Endothelial cell (in vitro differentiated cells): Measurements from ENCODE around the gene COL4A6. TPM values are rescaled to one million over a fixed set of nuclear protein-coding genes. Genes with fewer than 3 reads are reported as not detected.
A peak's percentile ranks its signal among the peaks of the same experiment; 100 is the strongest.
"Not testable (repeated sequence)": the region's sequence is repeated elsewhere in the genome, so short reads cannot be mapped to it uniquely, and the experiment has no call there.

ENCODE experiments used
- DNase-seq: peaks from one replicate; pipeline ENCODE4 v3.0.0; 2021; ENCODE audit warnings: low spot score
- H3K27ac Mint-ChIP-seq: one replicate; pipeline ENCODE4 v1.8.0; 2021; ENCODE audit warnings: mixed read lengths, inconsistent platforms; ENCODE audit not compliant: unreplicated experiment
- H3K27me3 Mint-ChIP-seq: one replicate; pipeline ENCODE4 v1.8.0; 2021; ENCODE audit warnings: mild to moderate bottlenecking, moderate library complexity, mixed read lengths, inconsistent platforms; ENCODE audit not compliant: unreplicated experiment
- H3K36me3 Mint-ChIP-seq: one replicate; pipeline ENCODE4 v1.8.0; 2021; ENCODE audit warnings: mild to moderate bottlenecking, low read depth, mixed read lengths, inconsistent platforms; ENCODE audit not compliant: unreplicated experiment
- H3K4me1 Mint-ChIP-seq: one replicate; pipeline ENCODE4 v1.8.0; 2021; ENCODE audit warnings: mild to moderate bottlenecking, mixed read lengths, inconsistent platforms; ENCODE audit not compliant: unreplicated experiment
- H3K4me3 Mint-ChIP-seq: one replicate; pipeline ENCODE4 v1.8.0; 2021; ENCODE audit warnings: mild to moderate bottlenecking, mixed read lengths, inconsistent platforms; ENCODE audit not compliant: unreplicated experiment
- H3K9me3 Mint-ChIP-seq: one replicate; pipeline ENCODE4 v1.8.0; 2021; ENCODE audit warnings: mixed read lengths, inconsistent platforms; ENCODE audit not compliant: unreplicated experiment
- long read RNA-seq: library from polyadenylated mRNA; unstranded; transcript quantifications from one replicate; pipeline ENCODE4 v2.0.0, GENCODE V29; 2020; ENCODE audit not compliant: unreplicated experiment
- total RNA-seq: library from RNA; stranded (reverse); fragmentation: NEBNext Ultra II Directional; extraction: Animal tissue kit (Norgen Biotek cat#: 25700); gene quantifications from one replicate; pipeline ENCODE4 v1.2.1, GENCODE V29; 2021; ENCODE audit not compliant: unreplicated experiment
- TF ChIP-seq, protein P1 (sequence below): fragments of 200-600 bp; sonication (generic); IDR thresholded peaks from one replicate; pipeline ENCODE4 v1.5.0; 2021; ENCODE audit warnings: antibody characterized with exemption; ENCODE audit not compliant: unreplicated experiment

The COL4A6 gene
- 10.5 TPM for total RNA-seq
- long read RNA-seq = 0 reads

DNA sequence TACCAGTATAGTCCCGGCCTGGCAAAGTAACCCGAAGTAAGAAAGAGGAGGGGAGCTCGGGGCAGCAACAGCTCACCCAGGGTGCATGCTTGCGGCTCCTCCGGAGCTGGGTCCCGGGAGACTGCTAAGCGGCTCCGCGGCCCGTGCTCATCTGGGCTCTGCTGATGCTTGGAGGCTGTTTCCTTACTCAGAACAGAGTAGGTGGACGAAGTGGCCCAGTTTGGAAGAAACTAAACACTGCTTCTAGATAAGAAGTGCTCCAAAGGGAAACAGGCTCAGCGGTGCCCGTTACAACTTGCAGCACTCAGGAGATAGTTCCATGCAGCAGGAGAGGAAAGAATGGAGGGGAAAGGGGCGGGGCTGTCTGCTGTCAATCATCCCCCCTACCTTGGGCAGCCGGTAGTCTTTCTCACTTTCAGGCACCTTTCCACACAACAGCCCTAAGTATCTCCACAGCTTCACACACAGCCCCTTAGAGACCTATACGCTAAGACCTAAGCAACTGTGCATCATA lies at the start of gene COL4A6:
Gene COL4A6 (minus strand): TSS at position 313 of the 514 bp plus-strand sequence. CDS start 226 bp downstream, at position 87.
- H3K27ac Mint-ChIP-seq = peak within 1 kb of the TSS; percentile 94
- peaks cover 1% of the 10 kb centered on the region for H3K27me3 Mint-ChIP-seq
- peak within 1 kb of the TSS; percentile 99 for H3K4me3 Mint-ChIP-seq
- H3K9me3 Mint-ChIP-seq = no peaks in the 10 kb centered on the region
- H3K4me1 Mint-ChIP-seq = peaks cover 8% of the 10 kb centered on the region
- TF ChIP-seq, protein P1, sequence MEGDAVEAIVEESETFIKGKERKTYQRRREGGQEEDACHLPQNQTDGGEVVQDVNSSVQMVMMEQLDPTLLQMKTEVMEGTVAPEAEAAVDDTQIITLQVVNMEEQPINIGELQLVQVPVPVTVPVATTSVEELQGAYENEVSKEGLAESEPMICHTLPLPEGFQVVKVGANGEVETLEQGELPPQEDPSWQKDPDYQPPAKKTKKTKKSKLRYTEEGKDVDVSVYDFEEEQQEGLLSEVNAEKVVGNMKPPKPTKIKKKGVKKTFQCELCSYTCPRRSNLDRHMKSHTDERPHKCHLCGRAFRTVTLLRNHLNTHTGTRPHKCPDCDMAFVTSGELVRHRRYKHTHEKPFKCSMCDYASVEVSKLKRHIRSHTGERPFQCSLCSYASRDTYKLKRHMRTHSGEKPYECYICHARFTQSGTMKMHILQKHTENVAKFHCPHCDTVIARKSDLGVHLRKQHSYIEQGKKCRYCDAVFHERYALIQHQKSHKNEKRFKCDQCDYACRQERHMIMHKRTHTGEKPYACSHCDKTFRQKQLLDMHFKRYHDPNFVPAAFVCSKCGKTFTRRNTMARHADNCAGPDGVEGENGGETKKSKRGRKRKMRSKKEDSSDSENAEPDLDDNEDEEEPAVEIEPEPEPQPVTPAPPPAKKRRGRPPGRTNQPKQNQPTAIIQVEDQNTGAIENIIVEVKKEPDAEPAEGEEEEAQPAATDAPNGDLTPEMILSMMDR = no peak
- H3K36me3 Mint-ChIP-seq = no peaks in the 10 kb centered on the region
- DNase-seq = peak; percentile 39

DNA sequence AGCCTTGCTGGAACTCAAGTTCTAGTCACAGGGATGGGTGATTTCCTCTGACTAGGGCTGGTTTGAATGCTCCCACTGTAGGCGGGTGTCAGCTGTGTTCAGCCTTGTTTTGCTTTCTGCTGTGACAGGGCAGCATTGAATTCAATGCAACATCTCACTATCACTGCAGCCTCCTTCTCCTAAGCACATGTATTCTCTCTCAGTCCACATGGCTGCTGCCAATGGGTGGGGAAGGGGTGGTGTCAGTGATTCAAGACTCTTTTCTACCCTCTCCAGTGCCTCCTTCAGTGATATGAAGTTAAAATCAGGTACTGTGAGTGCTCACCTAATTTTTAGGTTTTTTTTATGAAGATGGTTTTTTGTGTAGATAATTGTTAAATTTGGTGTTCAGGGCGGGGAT lies 47.7 kb upstream of the COL4A6 start:
- DNase-seq = no peak
- Mint-ChIP-seq H3K36me3 (peaks cover 10% of the 10 kb centered on the region), H3K4me3 (no peak overlapping the region), H3K9me3 (no peaks in the 10 kb centered on the region), H3K27me3 (peaks cover 1% of the 10 kb centered on the region), H3K27ac (no peak overlapping the region), H3K4me1 (no peaks in the 10 kb centered on the region)
- TF ChIP-seq, protein P1 = no peak

DNA sequence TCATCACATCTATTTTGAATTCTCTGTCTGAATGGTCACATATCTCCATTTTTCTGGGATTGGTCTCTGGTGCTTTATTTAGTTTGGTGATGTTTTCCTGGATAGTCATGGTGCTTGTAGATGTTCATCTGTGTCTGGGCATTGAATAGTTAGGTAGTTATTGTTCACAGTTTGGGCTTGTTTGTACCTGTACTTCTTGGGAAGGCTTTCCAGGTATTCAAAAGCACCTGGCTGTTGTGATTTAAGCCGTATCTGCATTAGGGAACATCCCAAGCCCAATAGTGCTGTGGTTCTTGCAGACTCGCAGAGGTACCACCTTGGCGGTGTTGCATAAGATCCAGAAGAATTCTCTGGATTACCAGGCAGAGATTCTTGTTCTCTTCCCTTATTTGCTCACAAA lies 46.0 kb upstream of the COL4A6 start:
- Mint-ChIP-seq H3K4me1 (no peaks in the 10 kb centered on the region), H3K9me3 (no peaks in the 10 kb centered on the region), H3K27ac (no peak overlapping the region), H3K4me3 (no peak overlapping the region), H3K36me3 (peaks cover 11% of the 10 kb centered on the region), H3K27me3 (peaks cover 1% of the 10 kb centered on the region)
- no peak for DNase-seq
- TF ChIP-seq, protein P1 = no peak

DNA sequence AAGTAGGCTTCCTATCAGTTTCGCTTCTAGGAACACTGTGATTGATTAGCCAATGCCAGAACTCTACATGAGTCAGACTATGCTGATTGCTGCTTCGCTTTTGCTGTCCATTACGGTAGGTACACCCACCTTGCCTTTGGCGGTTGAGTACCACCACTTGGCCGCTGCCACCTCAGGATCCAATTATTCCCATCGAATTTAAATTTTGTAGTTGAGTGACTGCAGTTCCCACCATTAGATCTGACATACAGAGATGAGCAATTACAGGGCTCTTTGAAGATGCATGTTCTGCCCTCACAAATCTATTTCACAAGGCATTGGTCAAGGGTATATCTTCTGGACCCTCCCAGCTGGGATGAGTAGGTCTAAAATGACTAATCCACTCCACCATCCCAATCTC lies 43.3 kb upstream of the COL4A6 start:
- DNase-seq, H3K27ac Mint-ChIP-seq, H3K9me3 Mint-ChIP-seq, H3K4me3 Mint-ChIP-seq, H3K27me3 Mint-ChIP-seq, H3K4me1 Mint-ChIP-seq: not testable (repeated sequence)
- H3K36me3 Mint-ChIP-seq = peaks cover 17% of the 10 kb centered on the region

DNA sequence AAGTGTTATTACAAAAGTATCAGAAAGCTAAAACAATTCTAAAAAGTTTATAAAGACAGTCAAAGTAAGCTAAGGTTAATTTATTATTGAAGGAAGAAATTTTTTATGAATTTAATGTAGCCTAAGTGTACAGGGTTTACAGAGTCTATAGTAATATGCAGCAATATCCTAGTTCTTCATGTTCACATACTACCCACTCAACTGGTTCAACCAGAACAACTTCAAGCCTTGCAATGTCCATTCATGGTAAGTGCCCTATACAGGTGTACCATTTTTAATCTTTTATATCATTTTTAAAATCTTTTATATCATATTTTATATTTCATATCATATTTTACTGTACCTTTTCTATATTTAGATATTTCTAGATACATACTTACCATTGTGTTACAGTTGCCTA lies 35.8 kb upstream of the COL4A6 start:
- Mint-ChIP-seq H3K4me1 (no peaks in the 10 kb centered on the region), H3K36me3 (peaks cover 6% of the 10 kb centered on the region), H3K27ac (no peak overlapping the region), H3K27me3 (no peaks in the 10 kb centered on the region), H3K4me3 (no peak overlapping the region), H3K9me3 (no peaks in the 10 kb centered on the region)
- no peak for DNase-seq
- TF ChIP-seq, protein P1 = no peak
